ENCODE measurements around the gene TOGARAM2.
"Not testable (repeated sequence)": the region's sequence is repeated elsewhere in the genome, so short reads cannot be mapped to it uniquely, and the experiment has no call there.

The TOGARAM2 gene

GRCh38 chr2:29074411-29074810, 93.3 kb downstream of the TOGARAM2 start, which contains the start of gene PCARE:
Gene PCARE (minus strand): TSS chr2:29074523. CDS start chr2:29074261, 262 bp downstream.
- no peak for DNase-seq (ENCODE audit: low spot score)

DNA sequence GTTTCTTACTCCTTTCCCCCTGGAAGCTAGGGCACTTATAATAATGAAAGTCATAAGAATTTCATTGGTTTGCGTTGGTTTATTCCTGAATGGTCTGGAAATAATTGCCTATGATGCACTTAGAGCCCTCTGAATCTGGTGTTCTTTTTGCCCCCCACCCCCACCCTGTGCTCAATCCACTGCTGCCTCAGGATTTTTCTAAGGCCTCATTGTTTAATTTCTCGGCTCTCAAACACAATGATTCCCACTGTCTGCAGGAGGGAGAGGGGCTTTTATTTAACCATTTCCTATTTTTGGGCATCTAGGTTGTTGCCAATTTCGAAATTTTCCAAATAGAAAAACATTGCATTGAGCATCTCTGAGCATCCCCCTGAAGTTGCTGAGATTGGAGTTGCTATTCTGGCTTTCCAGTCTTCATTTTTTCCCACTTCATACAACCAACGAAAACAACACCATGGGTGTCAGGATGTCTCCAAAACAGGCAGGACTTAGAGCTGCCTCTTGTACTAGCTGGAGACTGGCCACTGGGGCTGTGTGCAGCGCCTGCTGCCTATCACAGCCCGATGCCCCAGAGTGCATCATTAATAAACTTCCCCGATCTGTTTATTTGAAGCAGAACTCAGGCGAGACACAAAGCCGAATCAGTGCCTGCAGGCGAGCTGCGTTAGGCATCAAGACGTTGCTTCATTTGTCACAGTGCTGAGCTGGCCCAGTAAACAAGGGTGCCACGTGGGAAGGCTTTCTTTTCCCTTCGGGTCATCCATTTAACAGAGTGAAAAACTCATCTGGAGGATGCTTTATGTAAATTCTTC, 95.0 kb downstream of the TOGARAM2 start:
- DNase-seq (ENCODE audit: low spot score) = peak; percentile 95

- DNase-seq (ENCODE audit: low spot score) = no peak
These were observed 98.8 kb downstream of the TOGARAM2 start for GRCh38 chr2:29079887-29080286.

DNA sequence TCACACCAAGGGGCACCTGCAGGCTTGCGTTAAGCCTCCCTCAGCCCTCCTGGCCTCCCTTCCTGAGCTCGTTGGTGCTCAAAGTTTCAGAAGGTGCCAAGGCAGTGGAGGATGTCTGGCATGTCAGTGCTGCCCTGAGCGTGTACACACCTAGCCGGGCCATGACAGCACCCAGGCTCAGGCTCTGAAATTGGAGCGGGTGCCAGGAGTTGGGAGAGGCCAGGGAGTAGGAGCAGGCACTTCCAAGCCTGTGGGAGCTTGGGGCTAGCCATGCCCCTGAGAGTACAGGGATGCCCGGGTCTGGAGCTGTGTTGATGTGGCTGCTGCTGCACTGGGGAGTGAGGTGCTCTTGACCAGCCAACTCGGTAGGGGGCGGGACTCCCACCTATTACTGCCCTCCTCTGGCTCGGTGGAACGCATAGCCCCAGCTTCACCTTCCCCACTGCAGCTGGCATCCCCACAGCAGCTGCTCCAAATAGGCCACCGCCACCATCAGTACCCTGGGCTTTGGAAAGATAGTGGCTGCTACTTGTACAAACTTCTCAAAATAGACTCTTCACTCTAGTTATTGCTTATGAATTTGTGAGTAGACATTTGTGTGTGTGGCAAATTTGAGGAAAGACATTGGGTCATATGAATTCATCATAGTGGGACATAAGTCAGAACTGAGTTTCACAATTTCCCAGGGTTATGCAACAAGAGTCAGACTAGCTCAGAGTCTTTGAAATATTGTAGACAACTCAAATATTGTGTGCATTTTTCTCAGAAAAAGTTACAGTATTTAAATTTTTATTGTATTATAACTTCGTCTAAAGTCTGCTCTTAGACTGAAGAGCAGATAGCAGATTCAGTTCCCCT, 100.0 kb downstream of the TOGARAM2 start:
- DNase-seq (ENCODE audit: low spot score) = no peak

GRCh38 chr2:29082804-29083495, 101.9 kb downstream of the TOGARAM2 start:
- DNase-seq (ENCODE audit: low spot score) = no peak

GRCh38 chr2:29084554-29084953, 103.5 kb downstream of the TOGARAM2 start:
- DNase-seq (ENCODE audit: low spot score) = no peak

DNA sequence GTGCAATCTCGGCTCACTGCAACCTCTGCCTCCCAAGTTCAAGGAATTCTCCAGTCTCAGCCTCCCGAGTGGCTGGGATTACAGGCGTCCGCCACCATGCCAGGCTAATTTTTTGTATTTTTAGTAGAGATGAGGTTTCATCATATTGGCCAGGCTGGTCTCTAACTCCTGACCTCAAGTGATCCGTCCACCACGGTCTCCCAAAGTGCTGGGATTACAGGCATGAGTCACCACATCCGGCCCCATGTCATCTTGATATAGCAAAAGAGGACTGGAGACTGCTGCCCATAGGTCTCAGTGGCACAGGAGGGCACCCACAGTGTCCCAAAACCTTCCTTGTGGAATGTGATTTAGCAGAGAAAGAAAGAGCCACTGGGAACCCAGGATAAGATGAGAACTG, 109.2 kb downstream of the TOGARAM2 start:
- DNase-seq (ENCODE audit: low spot score) = not testable (repeated sequence)

DNA sequence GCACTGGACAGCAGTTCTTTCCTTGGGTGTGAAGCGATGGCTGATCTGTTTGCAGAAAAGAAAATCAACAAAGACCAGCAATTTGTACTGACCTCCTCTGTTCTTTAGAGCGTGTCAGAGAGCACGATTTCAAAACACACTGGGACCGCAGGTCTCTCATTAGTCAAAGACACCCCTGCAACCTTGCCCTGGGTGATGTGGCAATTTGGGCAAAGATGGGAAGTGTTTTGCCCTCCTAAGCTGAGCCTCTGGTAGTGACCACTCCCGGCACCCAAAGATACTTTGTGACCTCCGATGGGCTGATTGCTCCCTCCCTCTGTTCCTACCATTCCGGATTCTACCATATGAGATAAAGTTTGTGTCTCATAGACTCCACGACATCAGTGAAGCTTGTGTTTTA, 115.9 kb downstream of the TOGARAM2 start:
- DNase-seq (ENCODE audit: low spot score) = no peak

DNA sequence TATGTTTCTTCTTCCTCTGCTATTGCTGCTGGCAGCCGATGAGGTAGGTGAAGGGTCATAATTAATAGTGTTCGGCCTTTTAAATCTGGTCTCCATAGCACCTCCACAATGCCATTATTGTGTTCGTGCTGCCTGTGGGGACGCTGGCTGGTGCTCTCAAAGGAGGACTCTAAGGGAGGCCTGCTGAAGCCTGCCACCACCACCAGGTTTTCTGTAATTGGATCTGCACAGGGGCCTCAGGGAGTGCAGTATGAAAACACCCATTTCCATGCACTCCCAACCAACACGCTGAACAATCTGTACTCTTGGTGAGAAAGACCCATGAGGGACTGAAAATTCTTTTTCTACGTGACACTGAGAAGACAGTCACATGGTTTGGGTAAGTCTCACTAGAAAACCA, 116.5 kb downstream of the TOGARAM2 start:
- DNase-seq (ENCODE audit: low spot score) = no peak

GRCh38 chr2:29100564-29100963, 119.5 kb downstream of the TOGARAM2 start:
- DNase-seq (ENCODE audit: low spot score) = no peak
